ENCODE measurements around the gene RBMS1. TPM values are rescaled to one million over a fixed set of nuclear protein-coding genes. Genes with fewer than 3 reads are reported as not detected.

Gene RBMS1
- total RNA-seq, 2 donors from 2014 or later, result 18.8 to 22.8 TPM

DNA sequence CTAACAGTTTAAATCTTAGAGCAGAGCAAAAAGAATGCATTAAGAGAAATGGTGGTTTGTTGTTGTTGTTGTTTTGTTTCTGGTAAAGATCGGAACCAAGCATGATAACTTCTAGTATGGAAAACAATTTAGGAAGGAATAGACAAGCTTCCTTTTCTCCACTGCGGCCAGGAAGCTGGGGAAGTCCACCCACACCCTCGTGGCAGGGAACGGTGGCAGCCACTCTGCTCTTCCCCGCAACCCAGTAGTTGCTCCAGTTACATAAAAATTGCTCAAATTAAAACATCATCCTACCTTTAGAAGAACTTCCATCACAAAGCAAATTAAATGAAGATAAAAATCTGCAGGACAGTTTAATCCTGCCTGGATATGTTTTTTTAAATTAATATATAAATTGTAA lies 113.0 kb downstream of the RBMS1 start:
- TF ChIP-seq POLR2A (IDR thresholded peaks at IDR 0.05) (no peak), POLR2AphosphoS5 (IDR thresholded peaks at IDR 0.05) (no peak)
- TF ChIP-seq, protein P1, sequence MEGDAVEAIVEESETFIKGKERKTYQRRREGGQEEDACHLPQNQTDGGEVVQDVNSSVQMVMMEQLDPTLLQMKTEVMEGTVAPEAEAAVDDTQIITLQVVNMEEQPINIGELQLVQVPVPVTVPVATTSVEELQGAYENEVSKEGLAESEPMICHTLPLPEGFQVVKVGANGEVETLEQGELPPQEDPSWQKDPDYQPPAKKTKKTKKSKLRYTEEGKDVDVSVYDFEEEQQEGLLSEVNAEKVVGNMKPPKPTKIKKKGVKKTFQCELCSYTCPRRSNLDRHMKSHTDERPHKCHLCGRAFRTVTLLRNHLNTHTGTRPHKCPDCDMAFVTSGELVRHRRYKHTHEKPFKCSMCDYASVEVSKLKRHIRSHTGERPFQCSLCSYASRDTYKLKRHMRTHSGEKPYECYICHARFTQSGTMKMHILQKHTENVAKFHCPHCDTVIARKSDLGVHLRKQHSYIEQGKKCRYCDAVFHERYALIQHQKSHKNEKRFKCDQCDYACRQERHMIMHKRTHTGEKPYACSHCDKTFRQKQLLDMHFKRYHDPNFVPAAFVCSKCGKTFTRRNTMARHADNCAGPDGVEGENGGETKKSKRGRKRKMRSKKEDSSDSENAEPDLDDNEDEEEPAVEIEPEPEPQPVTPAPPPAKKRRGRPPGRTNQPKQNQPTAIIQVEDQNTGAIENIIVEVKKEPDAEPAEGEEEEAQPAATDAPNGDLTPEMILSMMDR (IDR thresholded peaks at IDR 0.05), result no peak
- no peaks in the 10 kb centered on the region for H3K27me3 ChIP-seq (replicated peaks; ENCODE audit: insufficient read depth)
- WGBS, result 66% methylated on average over 5 of the region's 5 CpGs
- H3K9me3 ChIP-seq, result no peaks in the 10 kb centered on the region
- no peak overlapping the region for H3K27ac ChIP-seq
- intact Hi-C loops (cut with DNase I), result no loop called here
- no peaks in the 10 kb centered on the region for H3K4me1 ChIP-seq (replicated peaks)
- H3K36me3 ChIP-seq, result no peaks in the 10 kb centered on the region
- no peak overlapping the region for H3K4me3 ChIP-seq
- DNase-seq (ENCODE audit: low spot score), result no peak

DNA sequence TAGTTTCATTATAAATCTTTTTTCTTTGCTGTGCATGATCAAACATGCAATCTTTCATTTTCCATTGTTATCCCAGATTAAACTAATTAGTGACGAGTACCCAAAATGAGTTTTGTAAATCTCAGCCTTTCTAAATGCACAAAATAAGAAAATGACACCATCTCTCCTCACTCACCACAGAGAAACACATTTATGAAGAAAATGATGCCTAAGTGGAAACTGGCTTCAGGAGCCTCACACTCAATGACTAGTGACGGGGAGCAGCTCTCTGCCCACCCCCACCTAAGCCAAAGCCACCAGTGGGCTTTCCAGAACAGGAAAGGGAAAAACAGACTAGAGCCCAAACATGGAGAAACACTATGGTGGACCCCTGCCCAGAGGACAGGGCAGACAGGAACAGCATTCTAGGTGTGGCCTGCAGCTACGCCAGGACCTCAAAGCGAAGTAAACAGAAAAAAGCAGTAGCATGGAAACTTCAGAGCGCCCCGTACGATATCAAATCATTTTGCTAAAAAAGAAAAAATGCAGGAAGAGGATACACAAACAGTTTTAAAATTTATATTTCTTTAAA lies 113.5 kb downstream of the RBMS1 start:
- Histone ChIP-seq H3K27ac (no peak overlapping the region), H3K4me3 (no peak overlapping the region), H3K27me3 (replicated peaks; ENCODE audit: insufficient read depth) (no peaks in the 10 kb centered on the region), H3K9me3 (no peaks in the 10 kb centered on the region), H3K4me1 (replicated peaks) (no peaks in the 10 kb centered on the region), H3K36me3 (no peaks in the 10 kb centered on the region)
- TF ChIP-seq, protein P1 (IDR thresholded peaks at IDR 0.05), result no peak
- TF ChIP-seq POLR2AphosphoS5 (IDR thresholded peaks at IDR 0.05) (no peak), POLR2A (IDR thresholded peaks at IDR 0.05) (no peak)
- WGBS, result 84% methylated on average over 7 of the region's 7 CpGs
- DNase-seq (ENCODE audit: low spot score), result no peak
- intact Hi-C loops (cut with DNase I), result no loop called here

DNA sequence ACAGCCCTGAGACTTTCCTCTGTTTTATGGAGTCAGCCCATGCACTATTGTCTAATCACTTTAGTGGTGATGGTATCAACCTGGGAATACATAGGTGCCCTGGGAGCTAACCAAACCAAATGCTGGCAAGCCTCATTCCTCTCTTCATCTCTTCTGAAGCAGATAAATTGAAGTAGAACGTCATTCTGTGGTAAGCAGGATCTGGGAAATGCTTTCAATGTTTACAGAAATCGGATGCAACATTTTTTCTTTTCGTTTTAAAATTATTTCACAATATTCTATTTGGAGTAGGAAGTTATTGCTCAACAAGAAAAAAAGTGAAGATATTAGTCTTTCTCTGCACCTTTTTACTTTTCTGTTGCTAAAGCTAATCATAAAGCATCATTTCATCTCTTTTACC lies 114.2 kb downstream of the RBMS1 start:
- intact Hi-C loops (cut with DNase I), result no loop called here
- H3K36me3 ChIP-seq, result no peaks in the 10 kb centered on the region
- TF ChIP-seq, protein P1 (IDR thresholded peaks at IDR 0.05), result no peak
- TF ChIP-seq POLR2AphosphoS5 (IDR thresholded peaks at IDR 0.05) (peak; percentile 26), POLR2A (IDR thresholded peaks at IDR 0.05) (no peak)
- no peaks in the 10 kb centered on the region for H3K27me3 ChIP-seq (replicated peaks; ENCODE audit: insufficient read depth)
- H3K9me3 ChIP-seq, result no peaks in the 10 kb centered on the region
- DNase-seq (ENCODE audit: low spot score), result no peak
- H3K4me1 ChIP-seq (replicated peaks), result no peaks in the 10 kb centered on the region
- H3K4me3 ChIP-seq, result no peak overlapping the region
- H3K27ac ChIP-seq, result no peak overlapping the region
- 14% methylated on average over 3 of the region's 3 CpGs for WGBS

DNA sequence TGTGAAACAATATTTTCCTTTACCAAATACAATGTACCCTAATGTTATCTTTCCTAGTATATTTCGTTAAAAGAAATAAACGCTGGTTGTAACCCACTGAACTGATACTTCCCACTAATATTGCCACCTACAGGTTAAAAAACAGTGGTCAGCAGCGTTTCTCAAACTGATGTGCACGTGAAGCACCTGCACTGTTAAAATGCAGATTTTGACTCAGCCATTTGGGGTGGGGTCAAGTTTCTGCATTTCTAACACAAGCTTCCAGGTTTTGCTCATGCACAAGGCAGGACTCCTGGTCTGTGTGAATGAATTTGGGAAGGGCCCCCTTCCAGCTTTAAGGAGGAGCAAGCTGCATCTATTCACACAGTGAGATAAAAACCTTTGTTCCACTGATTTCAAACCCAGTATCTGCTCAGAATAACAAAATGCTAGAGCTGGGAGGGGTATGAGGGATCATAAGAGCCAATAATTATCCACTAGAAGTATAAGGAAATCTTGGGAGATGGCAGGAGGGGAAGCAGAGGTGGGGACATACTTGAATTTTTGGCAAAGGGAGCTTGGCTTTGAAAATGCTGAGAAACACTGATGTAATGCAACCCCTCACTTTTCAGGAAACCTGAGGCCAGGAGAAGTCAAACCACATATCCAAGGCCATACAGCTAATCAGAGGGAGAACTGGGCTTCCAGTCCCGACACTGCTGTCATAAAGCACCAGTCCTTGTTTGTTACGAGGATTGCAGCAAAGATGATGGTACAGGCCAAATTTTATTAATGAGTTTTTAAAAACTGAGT lies 116.2 kb downstream of the RBMS1 start:
- WGBS, result 59% methylated on average over 6 of the region's 6 CpGs
- Histone ChIP-seq H3K4me1 (replicated peaks) (no peaks in the 10 kb centered on the region), H3K27ac (no peak overlapping the region)

More for the DNA sequence above, 116.2 kb downstream of the RBMS1 start:
- Histone ChIP-seq H3K4me3 (no peak overlapping the region), H3K27me3 (replicated peaks; ENCODE audit: insufficient read depth) (no peaks in the 10 kb centered on the region), H3K9me3 (no peaks in the 10 kb centered on the region), H3K36me3 (no peaks in the 10 kb centered on the region)
- intact Hi-C loops (cut with DNase I), result no loop called here
- no peak for DNase-seq (ENCODE audit: low spot score)
- TF ChIP-seq POLR2AphosphoS5 (IDR thresholded peaks at IDR 0.05) (no peak), POLR2A (IDR thresholded peaks at IDR 0.05) (no peak)
- TF ChIP-seq, protein P1 (IDR thresholded peaks at IDR 0.05), result no peak
